Left kidney (tissue), 2 donors: ENCODE results near the gene ZNF586. TPM values are rescaled to one million over a fixed set of nuclear protein-coding genes. Genes with fewer than 3 reads are reported as not detected.
A peak's percentile ranks its signal among the peaks of the same experiment; 100 is the strongest.
"Not testable (repeated sequence)": the region's sequence is repeated elsewhere in the genome, so short reads cannot be mapped to it uniquely, and the experiment has no call there.

Experiments
- DNase-seq: peaks from one replicate; pipeline ENCODE4 v3.0.0-alpha.2; 2013
- polyA plus RNA-seq: library from polyadenylated mRNA; unstranded; fragments of 120-200 nt; gene quantifications from one replicate; pipeline ENCODE4 v1.2.1, GENCODE V29; 2013; ENCODE audit not compliant: insufficient read length

The ZNF586 gene
- polyA plus RNA-seq, 1 donor = 33.8 TPM

- DNase-seq = no peak
Observed at GRCh38 chr19:57789288-57789687, 19.8 kb downstream of the ZNF586 start.

- not testable (repeated sequence) for DNase-seq
Observed at GRCh38 chr19:57796580-57796979, 27.1 kb downstream of the ZNF586 start.

GRCh38 chr19:57800696-57801095 is 31.2 kb downstream of the ZNF586 start:
- no peak for DNase-seq

- DNase-seq = no peak
Observed at GRCh38 chr19:57802269-57802668, 32.8 kb downstream of the ZNF586 start.

GRCh38 chr19:57803265-57803593 is 33.8 kb downstream of the ZNF586 start:
- DNase-seq = no peak

- DNase-seq = peak; percentile 53
Observed at GRCh38 chr19:57803594-57804325, 34.3 kb downstream of the ZNF586 start.

- no peak for DNase-seq
Observed at GRCh38 chr19:57807541-57807940, 38.1 kb downstream of the ZNF586 start.

- not testable (repeated sequence) for DNase-seq
Observed at GRCh38 chr19:57810410-57811295, 41.2 kb downstream of the ZNF586 start.

GRCh38 chr19:57812226-57812625 is 42.8 kb downstream of the ZNF586 start:
- no peak for DNase-seq

GRCh38 chr19:57812975-57813820 is 43.7 kb downstream of the ZNF586 start:
- not testable (repeated sequence) for DNase-seq

GRCh38 chr19:57813919-57814504 is 44.5 kb downstream of the ZNF586 start:
- no peak for DNase-seq

GRCh38 chr19:57814505-57815246 is 45.2 kb downstream of the ZNF586 start, which contains the start of gene ZNF552:
Gene ZNF552, minus strand, starts transcription at chr19:57814913. Its CDS starts 170 bp downstream, at chr19:57814743.
- DNase-seq = peak; percentile 89

GRCh38 chr19:57815247-57816075 is 46.0 kb downstream of the ZNF586 start:
- no peak for DNase-seq

- DNase-seq = no peak
Observed at GRCh38 chr19:57816652-57817051, 47.2 kb downstream of the ZNF586 start.

GRCh38 chr19:57817976-57818375 is 48.5 kb downstream of the ZNF586 start:
- DNase-seq = no peak

- DNase-seq = no peak
Observed at GRCh38 chr19:57818378-57818777, 48.9 kb downstream of the ZNF586 start.

- peak; percentile 90 for DNase-seq
Observed at GRCh38 chr19:57819475-57820148, 50.1 kb downstream of the ZNF586 start.

GRCh38 chr19:57820599-57820998 is 51.1 kb downstream of the ZNF586 start:
- no peak for DNase-seq

- not testable (repeated sequence) for DNase-seq
Observed at GRCh38 chr19:57821095-57821494, 51.6 kb downstream of the ZNF586 start.

GRCh38 chr19:57821501-57821900 is 52.0 kb downstream of the ZNF586 start:
- not testable (repeated sequence) for DNase-seq
